GM12891 (cell line): ENCODE results near the gene TRIM26.
"Not testable (repeated sequence)": the region's sequence is repeated elsewhere in the genome, so short reads cannot be mapped to it uniquely, and the experiment has no call there.

Source experiments
- DNase-seq: peaks from one replicate; pipeline ENCODE4 v3.0.0; 2011; ENCODE audit warnings: low spot score; ENCODE audit not compliant: insufficient read length
- FAIRE-seq: peaks from 2 replicates; lab custom pipeline; 2011; peaks lifted over from hg19 to GRCh38; lab: Jason Lieb, UNC
- PAX5 ChIP-seq: IDR thresholded peaks from 2 replicates; pipeline ENCODE4 v1.6.1; 2011; ENCODE audit warnings: low read length, moderate library complexity, mild to moderate bottlenecking; ENCODE audit not compliant: insufficient read depth, severe bottlenecking
- POLR2A ChIP-seq: IDR thresholded peaks from 2 replicates; pipeline ENCODE4 v1.6.1; 2011; ENCODE audit warnings: low read depth, low read length, control low read depth
- POLR2AphosphoS5 ChIP-seq: IDR thresholded peaks from 2 replicates; pipeline ENCODE4 v1.6.1; 2011; ENCODE audit warnings: low read depth, low read length, control low read depth
- POU2F2 ChIP-seq: IDR thresholded peaks from 2 replicates; pipeline ENCODE4 v1.6.1; 2011; ENCODE audit warnings: low read depth, mild to moderate bottlenecking, control low read depth, low read length, moderate library complexity
- SPI1 ChIP-seq: IDR thresholded peaks from 2 replicates; pipeline ENCODE4 v1.6.1; 2011; ENCODE audit warnings: low read depth, low read length, control low read depth
- TAF1 ChIP-seq: IDR thresholded peaks from 2 replicates; pipeline ENCODE4 v1.6.1; 2011; ENCODE audit warnings: low read depth, low read length, control low read depth

TRIM26 gene

DNA sequence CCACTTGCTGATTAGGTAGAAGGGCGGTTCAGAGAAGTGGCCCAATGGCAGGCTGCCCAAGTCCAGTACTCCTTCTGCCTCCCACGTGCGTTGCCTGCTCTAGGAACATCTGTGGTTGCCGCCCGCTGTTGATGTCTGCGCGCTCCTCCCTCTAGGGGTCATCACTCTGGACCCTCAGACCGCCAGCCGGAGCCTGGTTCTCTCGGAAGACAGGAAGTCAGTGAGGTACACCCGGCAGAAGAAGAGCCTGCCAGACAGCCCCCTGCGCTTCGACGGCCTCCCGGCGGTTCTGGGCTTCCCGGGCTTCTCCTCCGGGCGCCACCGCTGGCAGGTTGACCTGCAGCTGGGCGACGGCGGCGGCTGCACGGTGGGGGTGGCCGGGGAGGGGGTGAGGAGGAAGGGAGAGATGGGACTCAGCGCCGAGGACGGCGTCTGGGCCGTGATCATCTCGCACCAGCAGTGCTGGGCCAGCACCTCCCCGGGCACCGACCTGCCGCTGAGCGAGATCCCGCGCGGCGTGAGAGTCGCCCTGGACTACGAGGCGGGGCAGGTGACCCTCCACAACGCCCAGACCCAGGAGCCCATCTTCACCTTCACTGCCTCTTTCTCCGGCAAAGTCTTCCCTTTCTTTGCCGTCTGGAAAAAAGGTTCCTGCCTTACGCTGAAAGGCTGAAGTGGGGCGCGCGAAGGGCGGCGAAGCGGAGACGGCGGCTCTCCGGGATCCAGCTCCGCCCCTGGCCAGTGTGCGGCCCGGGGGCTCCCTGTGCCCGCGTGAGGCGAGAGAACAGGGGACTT lies 41.3 kb downstream of the TRIM26 start:
- DNase-seq (no peak), FAIRE-seq (no peak)
- TF ChIP-seq TAF1: no peak
- TF ChIP-seq POLR2AphosphoS5: no peak
- TF ChIP-seq POLR2A: no peak
- TF ChIP-seq POU2F2: no peak
- TF ChIP-seq PAX5: no peak
- TF ChIP-seq SPI1: no peak

DNA sequence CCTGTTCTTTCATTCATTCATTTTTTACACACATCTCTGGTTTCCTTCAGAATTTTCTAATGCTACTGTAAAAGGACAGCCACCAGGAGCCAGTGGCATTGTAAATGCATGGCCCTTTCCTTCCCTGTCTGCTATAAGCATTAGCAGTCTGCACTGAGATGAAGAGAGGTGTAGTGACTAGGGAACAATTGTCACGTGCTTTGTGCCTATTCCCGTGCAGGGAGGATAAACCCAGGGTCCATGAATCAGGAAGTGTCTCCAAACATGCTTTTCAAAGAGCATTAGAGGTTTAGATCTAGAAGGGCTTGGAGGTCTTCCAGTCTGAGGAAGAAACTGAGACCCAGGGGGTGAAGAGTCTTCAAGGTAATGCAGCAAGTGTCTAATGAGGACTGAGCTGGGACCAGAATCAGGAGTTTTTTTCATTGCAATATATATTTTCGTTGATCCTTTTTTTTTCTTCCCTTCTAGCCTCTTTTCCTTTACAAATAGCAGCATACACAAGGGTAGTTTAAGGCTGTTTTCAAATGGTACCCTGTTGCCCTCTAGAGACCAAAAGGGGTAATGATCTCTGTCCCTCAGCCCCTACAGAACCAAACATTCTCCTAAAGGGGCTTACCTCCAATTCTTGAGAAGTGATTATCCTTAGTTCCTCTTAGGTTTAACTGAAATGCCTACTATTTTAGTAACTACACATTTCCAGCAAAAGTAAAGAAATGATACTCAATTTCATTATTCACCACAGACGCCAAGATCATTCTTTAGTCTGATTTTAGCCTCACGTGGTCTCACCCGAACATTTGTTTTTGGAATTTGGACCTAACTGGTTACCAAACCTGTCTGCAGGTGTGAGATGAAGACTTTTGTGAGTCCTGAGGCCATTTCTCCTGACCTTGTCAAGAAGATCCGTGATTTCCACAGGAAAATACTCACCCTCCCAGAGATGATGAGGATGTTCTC lies 43.3 kb downstream of the TRIM26 start:
- TF ChIP-seq POLR2A (no peak), POLR2AphosphoS5 (no peak), TAF1 (no peak), POU2F2 (no peak), SPI1 (no peak), PAX5 (no peak)
- peak; percentile 43 for FAIRE-seq
- no peak for DNase-seq

DNA sequence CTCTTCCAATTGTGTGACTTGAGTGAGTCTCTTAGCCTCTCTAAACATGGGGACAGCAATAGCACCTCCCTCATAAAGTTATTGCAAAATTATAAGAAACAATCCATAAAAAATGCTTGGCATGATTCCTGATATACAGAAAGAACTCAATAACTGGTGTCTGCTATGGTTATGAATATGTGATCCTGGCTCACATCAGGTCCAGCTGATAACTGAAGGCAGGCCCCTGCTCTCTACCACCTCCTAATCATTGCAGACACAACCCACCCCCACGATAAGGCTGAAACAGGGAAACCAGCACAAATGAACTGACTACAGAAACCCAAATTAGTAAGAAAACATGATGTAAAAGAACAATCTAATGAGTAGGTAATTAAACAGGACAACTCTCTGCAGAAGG lies 44.5 kb downstream of the TRIM26 start:
- DNase-seq (no peak), FAIRE-seq (no peak)

DNA sequence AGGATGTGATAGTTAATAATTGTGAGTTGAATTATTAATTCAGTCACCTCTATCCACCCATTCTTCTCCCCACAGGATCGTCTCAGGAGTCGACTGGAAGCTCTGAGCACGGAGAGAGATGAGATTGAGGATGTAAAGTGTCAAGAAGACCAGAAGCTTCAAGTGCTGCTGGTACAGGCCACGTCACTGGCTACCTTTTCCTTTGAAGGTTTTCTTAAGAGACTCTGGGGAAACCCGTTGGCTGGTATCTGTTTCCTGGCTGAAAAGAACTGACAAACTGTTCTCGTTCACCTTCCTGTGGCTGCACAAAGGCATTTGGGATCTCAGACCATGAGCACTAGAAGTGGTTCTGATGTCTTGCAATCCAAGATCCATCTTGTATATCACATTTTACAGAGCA lies 46.1 kb downstream of the TRIM26 start:
- TF ChIP-seq POU2F2 (no peak), SPI1 (no peak), TAF1 (no peak), POLR2AphosphoS5 (no peak), POLR2A (no peak)
- no peak for DNase-seq
- no peak for FAIRE-seq

More for the DNA sequence above, 44.5 kb downstream of the TRIM26 start:
- TF ChIP-seq POLR2AphosphoS5 (no peak), TAF1 (no peak), PAX5 (no peak), SPI1 (no peak), POU2F2 (no peak), POLR2A (no peak)

DNA sequence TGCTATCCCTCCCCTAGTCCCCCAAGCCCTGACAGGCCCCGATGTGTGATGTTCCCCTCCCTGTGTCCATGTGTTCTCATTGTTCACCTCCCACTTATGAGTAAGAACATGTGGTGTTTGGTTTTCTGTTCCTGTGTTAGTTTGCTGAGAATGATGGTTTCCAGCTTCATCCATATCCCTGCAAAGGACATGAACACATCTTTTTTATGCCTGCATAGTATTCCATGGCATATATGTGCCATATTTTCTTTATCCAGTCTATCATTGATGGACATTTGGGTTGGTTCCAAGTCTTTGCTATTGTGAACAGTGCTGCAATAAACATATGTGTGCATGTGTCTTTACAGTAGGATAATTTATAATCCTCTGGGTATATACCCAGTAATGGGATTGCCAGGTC lies 48.0 kb downstream of the TRIM26 start:
- FAIRE-seq, DNase-seq: not testable (repeated sequence)

DNA sequence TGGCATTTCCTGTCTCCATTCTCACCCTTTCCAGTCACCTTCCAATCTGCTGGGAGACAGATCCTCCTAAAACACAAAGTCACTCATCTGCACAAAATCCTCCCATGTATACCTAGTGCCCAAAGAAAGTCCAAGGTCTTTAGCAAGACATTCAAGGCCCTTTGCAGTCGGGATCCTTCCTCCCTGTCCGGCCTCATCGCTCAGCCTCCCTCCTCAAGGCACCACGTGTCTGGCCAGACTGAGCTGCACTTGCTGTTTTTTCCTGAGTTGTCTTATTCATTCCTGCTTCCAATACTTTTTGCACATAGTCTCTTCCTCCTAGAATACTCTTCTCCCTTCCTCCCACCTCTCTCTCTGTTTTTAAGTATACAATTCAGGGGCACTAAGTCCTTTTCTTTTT lies 48.5 kb downstream of the TRIM26 start:
- TF ChIP-seq POLR2AphosphoS5 (no peak), POLR2A (no peak), TAF1 (no peak), SPI1 (no peak), PAX5 (no peak), POU2F2 (no peak)
- no peak for FAIRE-seq
- DNase-seq: no peak

DNA sequence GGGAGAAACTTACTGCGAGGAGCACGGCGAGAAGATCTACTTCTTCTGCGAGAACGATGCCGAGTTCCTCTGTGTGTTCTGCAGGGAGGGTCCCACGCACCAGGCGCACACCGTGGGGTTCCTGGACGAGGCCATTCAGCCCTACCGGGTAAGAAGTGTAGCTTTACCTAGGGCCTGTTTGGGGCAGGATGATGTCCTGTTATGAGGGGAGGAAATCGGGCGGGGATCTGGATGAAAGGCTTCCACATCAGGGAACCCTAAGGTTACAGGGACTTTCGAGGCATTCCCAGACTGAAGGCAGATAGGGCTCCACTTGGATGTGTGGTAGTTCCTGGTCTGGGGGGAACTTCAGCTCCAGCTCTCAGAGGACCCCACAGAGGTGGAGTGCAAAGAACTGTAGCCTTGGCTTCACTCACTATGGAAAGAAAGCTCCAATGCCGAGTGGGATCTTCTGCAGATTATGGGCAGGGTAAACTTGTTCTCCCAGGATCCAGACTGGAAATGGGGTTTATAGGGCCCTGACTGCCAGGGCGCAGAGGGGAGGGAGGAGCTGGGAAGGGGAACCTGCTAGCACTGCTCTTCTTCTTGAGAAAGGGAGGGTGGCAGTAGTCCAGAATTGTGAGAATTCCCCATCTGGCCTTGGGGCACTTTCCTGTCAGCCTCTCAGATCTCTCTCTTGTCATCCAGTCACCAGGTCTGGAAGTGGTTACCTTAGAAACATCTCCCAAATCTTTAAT lies 49.1 kb downstream of the TRIM26 start:
- DNase-seq: no peak
- TF ChIP-seq POLR2A: no peak
- TF ChIP-seq PAX5: no peak
- no peak for TF ChIP-seq POLR2AphosphoS5
- no peak for TF ChIP-seq SPI1
- TF ChIP-seq TAF1: no peak
- no peak for TF ChIP-seq POU2F2
- FAIRE-seq: no peak

DNA sequence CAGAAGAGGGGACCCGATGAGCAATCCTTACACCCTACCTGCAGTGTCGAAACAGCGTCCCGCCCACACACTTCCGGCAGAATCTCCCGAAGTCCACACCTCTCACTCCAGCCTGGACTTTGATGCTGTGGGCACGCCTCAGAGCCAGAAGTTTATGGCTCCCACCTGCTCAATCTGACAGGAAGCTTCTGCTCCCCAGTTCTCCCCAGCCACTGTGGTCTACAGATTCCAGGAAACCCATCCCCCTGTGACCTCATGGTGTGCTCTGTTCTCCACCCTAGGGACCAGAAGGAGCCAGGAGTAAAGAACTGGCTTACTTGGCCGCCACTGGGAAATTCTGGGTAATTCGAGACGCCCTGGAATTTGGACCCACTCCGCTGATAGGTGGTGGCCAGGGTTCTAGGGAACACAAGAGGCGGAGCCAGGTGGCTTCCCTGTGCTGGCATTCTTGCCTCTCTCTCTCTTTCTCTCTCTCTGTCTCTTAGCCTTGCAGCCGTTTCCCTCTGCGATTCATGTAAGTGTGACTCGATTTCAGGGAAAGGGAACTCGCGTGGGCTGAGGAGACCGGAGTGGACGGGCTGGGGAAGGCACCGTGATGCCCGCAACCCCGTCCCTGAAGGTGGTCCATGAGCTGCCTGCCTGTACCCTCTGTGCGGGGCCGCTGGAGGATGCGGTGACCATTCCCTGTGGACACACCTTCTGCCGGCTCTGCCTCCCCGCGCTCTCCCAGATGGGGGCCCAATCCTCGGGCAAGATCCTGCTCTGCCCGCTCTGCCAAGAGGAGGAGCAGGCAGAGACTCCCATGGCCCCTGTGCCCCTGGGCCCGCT lies 49.9 kb downstream of the TRIM26 start, which contains the start of gene TRIM15:
Gene TRIM15 (plus strand): TSS at position 457 of the 828 bp plus-strand sequence. CDS start 139 bp downstream, at position 596.
- FAIRE-seq: no peak
- DNase-seq: no peak
- no peak for TF ChIP-seq SPI1

DNA sequence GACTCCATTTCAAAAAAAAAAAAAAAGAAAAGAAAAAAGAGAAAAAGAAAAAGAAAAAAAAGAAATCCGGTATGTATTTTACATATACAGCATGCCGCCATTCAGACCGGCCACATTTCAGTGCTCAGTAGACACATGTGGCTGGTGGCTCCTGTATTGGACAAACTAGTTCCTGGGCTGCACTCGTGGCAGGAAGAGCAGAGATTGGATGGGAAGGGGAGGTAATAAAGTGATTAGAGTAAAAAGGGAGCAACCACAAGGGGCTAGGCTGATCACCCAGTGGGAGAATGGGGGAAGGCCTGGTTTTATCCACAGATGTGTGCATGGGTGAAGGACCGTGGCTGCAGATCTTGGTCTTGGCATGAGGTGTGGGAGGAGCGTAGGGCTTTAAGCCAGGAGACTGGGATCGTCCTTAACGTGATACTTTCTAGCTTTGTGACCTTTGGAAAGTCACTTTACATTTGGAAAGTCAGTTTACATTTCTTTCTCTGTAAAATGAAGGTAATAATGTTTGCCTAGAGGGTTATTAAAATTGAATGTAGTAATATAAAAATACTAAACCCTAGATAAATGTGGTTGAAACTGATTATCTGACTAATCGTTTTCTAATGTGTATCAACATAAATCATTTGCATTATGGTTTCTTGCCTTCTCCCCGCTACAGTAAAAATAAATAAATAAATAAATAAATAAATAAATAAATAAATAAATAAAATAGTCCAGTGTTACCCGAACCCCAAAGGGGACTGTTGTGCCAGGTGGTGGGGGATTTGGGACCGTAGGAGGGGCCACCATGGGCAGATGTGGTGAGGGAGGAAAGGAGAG lies 50.7 kb downstream of the TRIM26 start:
- no peak for FAIRE-seq
- no peak for DNase-seq
- TF ChIP-seq POU2F2 (no peak), POLR2AphosphoS5 (no peak), POLR2A (no peak), PAX5 (no peak)
